Activated CD4-positive, CD25-positive, alpha-beta regulatory T cell treated with anti-CD3 and anti-CD28 coated beads, Interleukin-2, amount 50 U/mL, for 24 hours (primary cell): ENCODE measurements around the gene NR1I3.

ENCODE experiments used
- ATAC-seq, 2 donors: fragments of 150-1000 bp; cut with Tn5 transposase; one replicate each; pipeline ENCODE4 v1.10.0; 2021; ENCODE audit warnings: mild to moderate bottlenecking in 1 of 2, moderate library complexity in 1 of 2

The NR1I3 gene

DNA sequence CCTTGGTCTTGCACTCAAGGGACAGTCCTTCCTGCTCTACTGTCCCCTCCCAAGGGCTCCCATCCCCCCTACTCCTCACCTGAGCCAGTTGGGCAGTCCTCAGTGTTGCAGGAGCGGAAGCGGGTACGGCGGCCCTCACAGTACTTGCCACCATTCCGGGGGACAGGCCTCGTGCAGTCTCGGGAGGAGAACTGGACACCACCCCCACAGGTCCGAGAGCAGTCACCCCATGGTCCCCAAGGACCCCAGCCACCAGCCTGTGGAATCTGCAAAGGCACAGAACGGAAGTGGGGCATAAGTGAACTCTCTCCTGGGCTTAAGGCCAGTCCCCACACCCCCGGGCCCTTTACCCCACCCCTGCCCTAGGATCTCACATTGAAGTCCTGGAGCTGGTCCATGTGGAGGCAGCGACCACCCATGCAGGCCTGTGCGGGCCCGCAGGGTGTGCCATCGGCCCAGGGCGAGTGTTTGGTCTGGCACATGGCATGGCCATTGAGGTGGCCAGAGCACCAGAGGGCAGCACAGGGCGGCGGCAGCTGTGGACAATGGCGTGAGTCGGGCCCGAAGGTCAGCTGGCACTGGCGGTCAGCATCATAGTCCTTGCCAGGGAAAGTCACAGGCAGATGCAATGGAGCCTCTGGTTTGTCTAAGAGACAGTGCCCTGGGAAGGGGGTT is 44.3 kb downstream of the NR1I3 start:
- no peak for ATAC-seq

DNA sequence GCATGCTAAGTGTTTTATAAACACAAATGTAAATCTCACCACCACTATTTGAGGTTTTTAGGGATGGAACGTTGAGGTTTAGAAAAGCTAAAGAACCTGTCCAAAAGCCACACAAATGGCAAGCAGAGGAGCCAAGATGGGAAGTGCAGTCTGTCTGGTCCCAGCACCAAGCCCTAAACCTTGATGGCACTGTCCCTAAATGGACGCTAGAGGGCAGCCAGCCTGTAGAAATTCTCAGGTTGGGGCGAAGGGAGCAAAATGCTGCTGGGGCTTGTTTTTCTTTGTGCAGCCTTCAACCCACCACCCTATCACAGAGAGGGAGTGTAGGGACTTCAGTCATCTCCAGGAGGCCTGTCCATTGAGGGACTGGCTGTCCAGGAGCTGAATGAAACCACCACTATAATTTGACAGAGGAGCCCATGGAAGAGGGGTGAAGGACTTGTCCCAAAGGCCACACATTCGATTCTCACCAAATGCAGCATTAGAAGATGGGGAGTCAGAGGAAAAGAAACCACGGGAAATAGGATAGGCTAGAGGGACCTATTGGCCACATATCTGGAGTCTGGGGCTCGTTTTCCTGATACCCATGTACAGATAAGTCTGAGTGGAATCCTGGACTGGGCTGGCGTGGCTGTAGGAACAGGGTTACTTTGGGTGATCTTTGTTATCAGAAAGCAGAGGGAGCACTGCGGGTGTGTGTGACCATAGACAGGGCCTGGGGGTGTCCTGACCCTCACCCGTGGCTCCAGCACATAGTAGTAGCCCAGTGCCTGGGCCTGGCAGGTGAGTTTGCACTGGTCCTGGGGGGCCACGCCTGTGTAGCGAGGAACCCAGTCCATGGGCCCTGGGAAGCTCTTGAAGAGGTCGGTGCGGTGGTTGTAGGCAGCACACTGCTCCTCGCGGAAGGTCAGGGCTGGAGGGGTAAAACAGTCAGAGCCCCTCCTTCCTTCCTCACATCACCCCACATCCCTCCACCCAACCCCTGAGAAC is 45.2 kb downstream of the NR1I3 start:
- peak; percentile 90 to 95 for ATAC-seq

DNA sequence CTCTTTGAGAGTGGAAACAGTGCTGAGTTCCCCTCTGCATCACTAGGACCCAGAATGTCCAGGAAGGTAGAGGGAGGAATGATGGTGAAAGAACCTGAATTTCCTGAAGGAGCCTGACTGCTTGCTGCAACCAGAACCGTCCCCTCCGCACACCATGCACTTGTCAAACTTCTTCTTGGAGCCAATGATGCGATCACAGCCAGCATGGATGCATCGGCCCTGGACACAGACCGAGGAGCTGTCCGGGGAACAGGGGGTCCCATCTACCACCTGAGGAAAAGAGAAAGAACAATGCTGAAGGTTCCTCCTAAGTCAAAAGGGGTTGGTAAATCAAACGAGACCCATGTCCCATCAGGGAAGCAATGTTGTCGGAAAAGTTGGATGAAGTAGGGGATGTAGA is 46.0 kb downstream of the NR1I3 start:
- no peak for ATAC-seq

DNA sequence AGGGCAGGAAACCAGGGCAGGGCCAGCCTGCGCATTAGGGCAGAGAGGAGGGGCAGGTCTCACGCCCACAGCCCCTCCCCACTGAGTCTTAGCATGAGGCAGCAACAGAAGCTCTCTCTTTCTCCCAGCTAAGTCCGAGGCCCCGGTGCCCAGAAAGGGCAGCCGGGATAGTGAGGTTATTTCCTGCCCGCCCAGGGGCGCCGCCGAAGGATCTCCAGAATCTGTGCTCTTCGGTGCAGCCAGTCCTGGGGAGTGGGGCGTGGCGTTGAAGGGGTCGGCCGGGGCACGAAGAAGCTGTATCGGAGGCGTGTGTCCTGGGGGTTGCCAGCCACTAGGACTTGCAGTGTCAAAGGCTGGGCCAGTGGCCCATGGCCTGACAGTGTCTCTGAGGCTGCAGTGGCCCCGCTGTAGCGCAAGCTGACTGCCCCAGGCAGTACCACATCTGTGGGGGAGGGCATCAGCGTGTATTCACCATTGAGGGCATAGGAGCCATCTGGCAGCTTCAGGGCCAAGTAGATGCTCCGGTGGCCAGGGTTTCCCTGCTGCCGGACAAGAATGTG is 47.0 kb downstream of the NR1I3 start:
- no peak for ATAC-seq

DNA sequence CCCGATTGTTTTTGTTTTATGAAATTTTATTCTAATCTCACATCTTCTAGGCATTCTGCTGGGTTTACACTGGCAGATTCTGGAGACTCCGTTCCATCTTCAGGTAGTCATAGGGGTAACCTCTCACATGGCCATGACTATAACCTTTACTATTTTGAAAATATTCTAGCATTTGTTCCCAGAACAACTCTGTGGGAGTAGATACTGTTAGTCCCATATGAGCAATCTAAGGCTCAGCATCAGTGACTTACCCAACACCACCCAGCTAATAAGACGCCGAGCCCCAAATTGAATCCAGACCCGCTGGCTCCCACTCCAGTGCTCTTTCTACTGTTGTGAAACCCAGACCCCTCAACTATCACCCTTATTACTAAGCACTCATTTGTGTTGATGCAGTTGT is 49.0 kb downstream of the NR1I3 start:
- ATAC-seq = no peak

DNA sequence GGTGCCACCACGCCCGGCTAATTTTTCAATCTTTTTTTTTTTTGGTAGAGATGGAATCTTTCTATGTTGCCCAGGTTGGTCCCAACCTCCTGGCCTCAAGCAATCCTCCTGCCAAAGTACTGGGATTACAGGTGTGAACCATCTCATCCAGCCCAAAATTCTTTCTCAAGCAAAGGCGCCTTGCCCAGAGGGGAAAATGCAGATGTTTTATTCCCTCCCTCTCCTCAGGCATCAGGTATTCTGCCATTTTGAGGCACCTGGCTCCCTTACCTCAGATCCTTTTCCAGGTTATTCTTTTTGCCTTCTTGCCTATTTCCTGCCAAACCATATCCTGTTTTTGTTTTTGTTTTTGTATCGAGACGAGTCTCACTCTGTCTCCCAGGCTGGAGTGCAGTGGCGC is 49.6 kb downstream of the NR1I3 start:
- no peak for ATAC-seq

DNA sequence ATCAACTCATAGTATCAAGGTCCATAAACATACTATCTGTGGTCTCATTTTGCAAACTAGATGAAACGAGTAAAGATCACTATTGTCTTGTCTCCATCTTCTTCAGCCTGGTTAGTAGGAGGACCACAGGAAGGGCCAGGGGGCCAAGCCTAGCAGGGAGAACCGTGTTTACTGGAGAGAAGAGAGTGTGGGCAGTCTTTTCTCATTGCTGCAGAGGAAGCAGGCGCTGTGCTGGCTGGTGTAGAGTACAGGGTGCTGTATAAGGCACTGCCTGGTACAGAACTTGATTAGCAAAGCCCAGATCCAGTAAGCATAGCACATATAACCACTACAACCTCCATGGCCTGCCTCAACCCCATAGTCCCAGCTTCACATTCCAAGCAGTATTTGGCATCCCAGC is 50.7 kb downstream of the NR1I3 start:
- ATAC-seq = no peak

GRCh38 chr1:161185732-161186311 is 52.2 kb downstream of the NR1I3 start:
- ATAC-seq = no peak

GRCh38 chr1:161185282-161185682 is 52.7 kb downstream of the NR1I3 start:
- ATAC-seq = peak; percentile 45 to 51

GRCh38 chr1:161182214-161182613 is 55.8 kb downstream of the NR1I3 start:
- ATAC-seq = peak; percentile 85 to 86

DNA sequence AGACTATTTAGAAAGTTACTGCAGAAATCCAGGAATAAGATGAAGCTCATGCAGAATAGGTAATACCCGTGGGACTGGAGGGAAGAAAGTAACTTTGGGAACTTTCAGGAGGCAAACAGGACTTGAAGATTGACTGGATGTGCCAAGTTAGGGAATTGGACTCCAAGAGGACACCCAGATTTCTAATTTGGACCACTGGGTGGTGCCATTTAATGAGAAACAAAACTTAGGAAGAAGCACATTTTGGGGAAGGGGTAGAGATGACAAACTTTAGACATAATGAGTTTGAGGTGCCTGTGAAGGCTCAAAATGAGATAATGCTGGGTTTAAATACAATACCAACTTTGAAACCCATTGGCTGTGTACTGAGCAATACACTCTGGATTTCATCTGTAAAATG is 57.4 kb downstream of the NR1I3 start:
- no peak for ATAC-seq

GRCh38 chr1:161179698-161180097 is 58.3 kb downstream of the NR1I3 start:
- no peak for ATAC-seq
